Mucosa of descending colon (tissue), 3 donors: ENCODE data around the gene MKNK2. TPM values are rescaled to one million over a fixed set of nuclear protein-coding genes. Genes with fewer than 3 reads are reported as not detected.

ENCODE experiments used
- ATAC-seq: fragments of 200-7000 bp; cut with Tn5 transposase; one replicate; pipeline ENCODE4 v1.9.1; 2020; ENCODE audit warnings: mild to moderate bottlenecking, moderate library complexity
- DNase-seq, 3 donors: peaks; one replicate each; pipeline ENCODE4 v3.0.0-alpha.2; 2020
- H3K36me3 ChIP-seq: fragments of 200-600 bp; one replicate; pipeline ENCODE4 v1.8.0; 2021; ENCODE audit warnings: low read depth, mild to moderate bottlenecking
- H3K4me1 ChIP-seq: fragments of 200-600 bp; one replicate; pipeline ENCODE4 v1.8.0; 2021; ENCODE audit warnings: low read depth, mild to moderate bottlenecking
- H3K4me3 ChIP-seq: fragments of 200-600 bp; one replicate; pipeline ENCODE4 v1.8.0; 2021; ENCODE audit warnings: mild to moderate bottlenecking
- H3K9me3 ChIP-seq: fragments of 200-600 bp; one replicate; pipeline ENCODE4 v1.8.0; 2021; ENCODE audit warnings: mild to moderate bottlenecking
- intact Hi-C, 2 donors: fragments of 100-400 bp; cut with DNase I in 1 of 2; cut with micrococcal nuclease in 1 of 2; formaldehyde crosslinking; loops; one replicate each; pipeline versions ENCODE4 v1.11.0 to v1.11.1; 2022; cut with DNase I, micrococcal nuclease
- total RNA-seq, 3 donors: library from RNA; stranded (reverse); fragmentation: NEBNext Ultra II Directional in 2 of 3; extraction: Animal tissue kit (Norgen Biotek cat#: 25700) in 2 of 3; gene quantifications; one replicate each; pipeline versions ENCODE4 v1.2.1 to v1.2.4, GENCODE V29; 2021 to 2023
- TF ChIP-seq, protein P1 (sequence below): fragments of 200-600 bp; IDR thresholded peaks from one replicate; pipeline ENCODE4 v1.8.0; 2022; ENCODE audit warnings: antibody characterized with exemption, mild to moderate bottlenecking
- donor health status: DM: no; HTN: no; CAD: no; lungs with moderate emphysema.
- donor health status: DM: no; HTN: no; CAD: no.
- donor health status: DM: no; HTN: yes; CAD: no.

The MKNK2 gene
- total RNA-seq, 3 donors from 2014 or later, result 252 to 330 (median 304) TPM

GRCh38 chr19:2062389-2062729, 11.3 kb upstream of the MKNK2 start:
- intact Hi-C loops, result no loop called here
- Histone ChIP-seq H3K36me3 (no peaks in the 10 kb centered on the region), H3K9me3 (no peaks in the 10 kb centered on the region), H3K4me1 (peaks cover 43% of the 10 kb centered on the region), H3K4me3 (no peak overlapping the region)
- DNase-seq (peak in 1 of 3 donors; percentile 60), ATAC-seq (no peak)
- TF ChIP-seq, protein P1, sequence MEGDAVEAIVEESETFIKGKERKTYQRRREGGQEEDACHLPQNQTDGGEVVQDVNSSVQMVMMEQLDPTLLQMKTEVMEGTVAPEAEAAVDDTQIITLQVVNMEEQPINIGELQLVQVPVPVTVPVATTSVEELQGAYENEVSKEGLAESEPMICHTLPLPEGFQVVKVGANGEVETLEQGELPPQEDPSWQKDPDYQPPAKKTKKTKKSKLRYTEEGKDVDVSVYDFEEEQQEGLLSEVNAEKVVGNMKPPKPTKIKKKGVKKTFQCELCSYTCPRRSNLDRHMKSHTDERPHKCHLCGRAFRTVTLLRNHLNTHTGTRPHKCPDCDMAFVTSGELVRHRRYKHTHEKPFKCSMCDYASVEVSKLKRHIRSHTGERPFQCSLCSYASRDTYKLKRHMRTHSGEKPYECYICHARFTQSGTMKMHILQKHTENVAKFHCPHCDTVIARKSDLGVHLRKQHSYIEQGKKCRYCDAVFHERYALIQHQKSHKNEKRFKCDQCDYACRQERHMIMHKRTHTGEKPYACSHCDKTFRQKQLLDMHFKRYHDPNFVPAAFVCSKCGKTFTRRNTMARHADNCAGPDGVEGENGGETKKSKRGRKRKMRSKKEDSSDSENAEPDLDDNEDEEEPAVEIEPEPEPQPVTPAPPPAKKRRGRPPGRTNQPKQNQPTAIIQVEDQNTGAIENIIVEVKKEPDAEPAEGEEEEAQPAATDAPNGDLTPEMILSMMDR, result no peak

DNA sequence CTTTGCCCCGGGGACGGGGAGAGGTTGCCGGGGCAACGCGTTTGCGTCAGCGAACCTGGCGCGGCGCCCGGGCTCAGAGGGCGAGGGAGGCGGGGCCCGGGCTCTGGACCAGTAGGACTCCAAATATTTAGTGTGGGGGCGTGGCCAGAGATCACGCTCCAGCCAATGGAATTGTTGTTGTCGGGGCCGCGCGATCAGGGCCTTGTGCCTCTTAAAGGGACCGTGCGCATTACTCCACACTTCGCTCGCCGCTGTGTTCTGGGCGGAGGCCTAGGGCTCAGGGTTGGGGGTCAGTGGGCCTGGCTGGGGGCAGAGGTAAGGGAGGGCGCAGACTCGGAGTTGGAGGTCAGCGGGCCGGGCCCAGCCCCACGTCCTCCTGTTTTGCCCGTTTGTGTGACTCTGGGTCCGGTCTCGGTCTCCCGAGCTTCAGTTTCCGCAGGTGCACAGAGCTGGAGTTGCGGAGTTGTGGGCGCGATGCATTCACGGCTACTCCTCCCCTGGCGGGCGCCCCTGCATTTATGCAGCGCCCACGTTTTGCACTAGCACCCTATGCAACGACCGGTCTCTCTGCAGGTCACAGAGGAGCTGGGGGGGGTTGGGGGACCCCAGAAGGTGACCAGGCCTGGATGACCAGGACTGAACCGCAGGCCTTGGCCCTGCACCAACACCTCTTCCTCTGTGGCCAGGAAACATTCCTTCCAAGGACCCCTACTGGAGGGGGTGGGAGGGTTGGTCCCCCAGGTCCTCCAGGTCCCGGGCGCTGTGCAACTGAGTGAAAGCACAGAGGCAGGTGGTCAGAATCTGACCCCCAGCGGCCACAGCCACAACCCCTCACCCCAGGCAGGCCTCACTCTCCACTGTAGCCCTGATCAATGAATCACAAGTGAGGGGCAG, 10.7 kb upstream of the MKNK2 start:
- peak; percentile 99 to 100 (median 100) for DNase-seq
- TF ChIP-seq, protein P1, result no peak
- peaks cover 46% of the 10 kb centered on the region for H3K4me1 ChIP-seq
- H3K36me3 ChIP-seq, result no peaks in the 10 kb centered on the region
- peak; percentile 81 for ATAC-seq
- H3K4me3 ChIP-seq, result peak overlapping the region; percentile 54
- no peaks in the 10 kb centered on the region for H3K9me3 ChIP-seq
- intact Hi-C loops, result no loop called here

- DNase-seq (peak in 2 of 3 donors; percentile 78 to 88), ATAC-seq (peak; percentile 63)
- no peaks in the 10 kb centered on the region for H3K36me3 ChIP-seq
- TF ChIP-seq, protein P1, result no peak
- intact Hi-C loops, result no loop called here
- peak overlapping the region; percentile 54 for H3K4me3 ChIP-seq
- peaks cover 46% of the 10 kb centered on the region for H3K4me1 ChIP-seq
- H3K9me3 ChIP-seq, result no peaks in the 10 kb centered on the region
These were observed 9.9 kb upstream of the MKNK2 start for GRCh38 chr19:2060884-2061494.

- TF ChIP-seq, protein P1, result no peak
- H3K9me3 ChIP-seq, result no peaks in the 10 kb centered on the region
- intact Hi-C loops, result no loop called here
- peaks cover 55% of the 10 kb centered on the region for H3K4me1 ChIP-seq
- DNase-seq (peak; percentile 88 to 91 (median 89)), ATAC-seq (peak; percentile 69)
- H3K36me3 ChIP-seq, result no peaks in the 10 kb centered on the region
- no peak overlapping the region for H3K4me3 ChIP-seq
These were observed 8.6 kb upstream of the MKNK2 start for GRCh38 chr19:2059422-2060201.

DNA sequence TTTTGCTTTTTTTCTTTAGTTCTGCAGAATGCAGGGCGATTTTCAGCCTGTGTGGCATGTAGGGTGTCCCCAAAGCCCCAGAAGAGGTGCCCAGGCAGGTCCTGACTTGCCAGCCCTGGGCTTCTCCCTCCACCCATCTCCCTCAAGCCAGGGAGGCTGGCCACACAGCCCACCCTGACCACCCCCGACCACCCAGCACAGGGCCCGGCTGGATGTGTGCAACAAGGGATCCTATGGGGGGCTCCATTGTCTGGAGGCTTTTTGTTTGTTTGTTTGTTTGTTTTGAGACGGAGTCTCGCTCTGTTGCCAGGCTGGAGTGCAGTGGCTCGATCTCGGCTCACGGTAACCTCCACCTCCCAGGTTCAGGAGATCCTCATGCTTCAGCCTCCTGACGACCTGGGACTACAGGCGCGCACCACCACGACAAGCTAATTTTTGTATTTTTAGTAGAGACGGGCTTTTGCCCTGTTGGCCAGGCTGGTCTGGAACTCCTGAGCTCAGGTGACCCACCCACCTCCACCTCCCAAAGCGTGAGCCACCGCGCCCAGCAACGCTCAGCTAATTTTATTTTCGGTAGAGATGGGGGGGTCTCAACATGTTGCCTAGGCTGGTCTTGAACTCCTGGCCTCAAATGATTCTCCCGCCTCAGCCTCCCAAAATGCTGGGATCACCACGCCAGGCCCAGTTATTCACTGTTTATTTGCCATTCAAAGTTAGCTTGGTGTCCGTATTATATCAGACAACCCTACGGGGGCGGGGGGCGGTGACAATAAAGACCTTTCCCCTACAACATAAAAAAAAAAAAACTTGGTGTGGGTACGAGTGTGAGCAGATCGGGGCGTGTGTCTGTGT, 7.8 kb upstream of the MKNK2 start:
- H3K9me3 ChIP-seq, result no peaks in the 10 kb centered on the region
- no peaks in the 10 kb centered on the region for H3K36me3 ChIP-seq
- H3K4me1 ChIP-seq, result peaks cover 58% of the 10 kb centered on the region
- TF ChIP-seq, protein P1, result no peak
- no peak for ATAC-seq
- DNase-seq, result no peak
- intact Hi-C loops, result no loop called here
- no peak overlapping the region for H3K4me3 ChIP-seq
